CD14-positive monocyte (primary cell): ENCODE data around the gene CGAS. TPM values are rescaled to one million over a fixed set of nuclear protein-coding genes. Genes with fewer than 3 reads are reported as not detected.
"Not testable (repeated sequence)": the region's sequence is repeated elsewhere in the genome, so short reads cannot be mapped to it uniquely, and the experiment has no call there.

Experiments
- DNase-seq, 3 donors: peaks; one replicate each; pipeline ENCODE4 v3.0.0-alpha.2; 2011 to 2022
- H2AFZ ChIP-seq: 2 replicates; pipeline ENCODE4 v1.6.0; 2012; ENCODE audit warnings: mild to moderate bottlenecking, low read depth, low read length, inconsistent platforms; ENCODE audit not compliant: insufficient read depth, poor library complexity, severe bottlenecking
- H3K27ac ChIP-seq, 2 donors: 1 replicate in 1 of 2; 2 replicates in 1 of 2; pipeline ENCODE4 v1.5.1; 2012 to 2013; ENCODE audit warnings: low read length in 2 of 2, control low read depth in 1 of 2, inconsistent platforms in 1 of 2, low read depth in 1 of 2, mild to moderate bottlenecking in 1 of 2
- H3K27me3 ChIP-seq, 2 donors: one replicate each; pipeline versions ENCODE4 v1.6.0 to v1.6.1; 2011 to 2013; ENCODE audit warnings: low read length in 2 of 2; ENCODE audit not compliant: control insufficient read depth in 2 of 2, insufficient read depth in 2 of 2
- H3K36me3 ChIP-seq, 2 donors: replicated peaks in 1 of 2; 1 replicate in 1 of 2; 2 replicates in 1 of 2; pipeline versions ENCODE4 v1.5.1 to v1.6.1; 2012 to 2013; ENCODE audit warnings: low read length in 2 of 2, control low read depth in 1 of 2, inconsistent platforms in 1 of 2, mild to moderate bottlenecking in 1 of 2; ENCODE audit not compliant: insufficient read depth in 2 of 2, control insufficient read depth in 1 of 2
- H3K4me1 ChIP-seq, 2 donors: 1 replicate in 1 of 2; 2 replicates in 1 of 2; pipeline versions ENCODE4 v1.5.1 to v1.6.1; 2012 to 2013; ENCODE audit warnings: low read length in 2 of 2, control low read depth in 1 of 2, inconsistent platforms in 1 of 2, mild to moderate bottlenecking in 1 of 2, moderate library complexity in 1 of 2; ENCODE audit not compliant: insufficient read depth in 2 of 2, control insufficient read depth in 1 of 2
- H3K4me2 ChIP-seq: replicated peaks from 2 replicates; pipeline ENCODE3; 2012; ENCODE audit warnings: low read length, moderate library complexity, mild to moderate bottlenecking; ENCODE audit not compliant: poor library complexity, severe bottlenecking; ENCODE audit errors: extremely low read depth
- H3K4me3 ChIP-seq, 3 experiments: fragments of 200-600 bp in 1 of 3; sonication (generic) in 1 of 3; replicated peaks in 1 of 3; 1 replicate in 2 of 3; 2 replicates in 1 of 3; pipeline ENCODE4 v1.5.1; 2011 to 2013; ENCODE audit warnings: low read length in 3 of 3, mild to moderate bottlenecking in 3 of 3, control low read depth in 2 of 3, low read depth in 2 of 3, inconsistent platforms in 1 of 3, moderate library complexity in 1 of 3
- H3K79me2 ChIP-seq: 2 replicates; pipeline ENCODE4 v1.6.0; 2012; ENCODE audit warnings: mild to moderate bottlenecking, control low read depth, inconsistent platforms, low read length, moderate library complexity; ENCODE audit not compliant: insufficient read depth
- H3K9ac ChIP-seq: 2 replicates; pipeline ENCODE4 v1.6.0; 2017; ENCODE audit warnings: low read length, mild to moderate bottlenecking; ENCODE audit not compliant: insufficient read depth, poor library complexity, severe bottlenecking
- H3K9me3 ChIP-seq, 2 donors: replicated peaks in 1 of 2; 1 replicate in 1 of 2; 2 replicates in 1 of 2; pipeline versions ENCODE4 v1.5.1 to v1.6.1; 2012 to 2013; ENCODE audit warnings: low read length in 2 of 2, control low read depth in 1 of 2; ENCODE audit not compliant: control insufficient read depth in 1 of 2, insufficient read depth in 1 of 2
- H4K20me1 ChIP-seq: 2 replicates; pipeline ENCODE4 v1.6.0; 2012; ENCODE audit warnings: mild to moderate bottlenecking, low read length, control low read depth, moderate library complexity; ENCODE audit not compliant: insufficient read depth
- H3K27ac Mint-ChIP-seq, 7 donors: one replicate each; pipeline ENCODE4 v1.8.0; 2020; ENCODE audit warnings: mild to moderate bottlenecking in 7 of 7, mixed read lengths in 7 of 7, moderate library complexity in 6 of 7, inconsistent platforms in 2 of 7
- H3K27me3 Mint-ChIP-seq, 3 donors: one replicate each; pipeline ENCODE4 v1.8.0; 2021 to 2022; ENCODE audit warnings: low read depth in 3 of 3, mild to moderate bottlenecking in 3 of 3, mixed read lengths in 3 of 3, moderate library complexity in 3 of 3, inconsistent platforms in 1 of 3
- H3K36me3 Mint-ChIP-seq, 2 donors: one replicate each; pipeline ENCODE4 v1.8.0; 2020; ENCODE audit warnings: mixed read lengths in 2 of 2, inconsistent platforms in 1 of 2, mild to moderate bottlenecking in 1 of 2
- H3K4me1 Mint-ChIP-seq: one replicate; pipeline ENCODE4 v1.8.0; 2020; ENCODE audit warnings: mild to moderate bottlenecking, mixed read lengths
- H3K4me3 Mint-ChIP-seq, 2 donors: one replicate each; pipeline ENCODE4 v1.8.0; 2020; ENCODE audit warnings: mild to moderate bottlenecking in 2 of 2, mixed read lengths in 2 of 2, moderate library complexity in 1 of 2
- H3K9me3 Mint-ChIP-seq, 7 donors: one replicate each; pipeline ENCODE4 v1.8.0; 2020 to 2022; ENCODE audit warnings: mixed read lengths in 7 of 7, mild to moderate bottlenecking in 6 of 7, moderate library complexity in 6 of 7, inconsistent platforms in 2 of 7
- CTCF ChIP-seq: fragments of 200-600 bp; IDR thresholded peaks from one replicate; pipeline ENCODE4 v1.8.0; 2022; ENCODE audit warnings: antibody characterized with exemption, mild to moderate bottlenecking
- WGBS: methylation state at CpG from one replicate; pipeline ENCODE4 v1.1.5; 2013; ENCODE audit warnings: missing lambda C conversion rate; ENCODE audit not compliant: insufficient coverage; 5-methylcytosine and 5-hydroxymethylcytosine counted together
- intact Hi-C, 2 donors: fragments of 100-400 bp; cut with micrococcal nuclease; formaldehyde crosslinking; loops; one replicate each; pipeline versions ENCODE4 v1.15.0 to v1.15.1; 2023
- polyA plus RNA-seq, 3 donors: library from polyadenylated mRNA; depleted of rRNA in 1 of 3; unstranded in 2 of 3; stranded (reverse) in 1 of 3; fragments of 300-500 nt in 2 of 3; fragments of >200 nt in 1 of 3; fragmentation: Illumina TruSeq in 2 of 3; gene quantifications; 1 replicate in 2 of 3; 2 replicates in 1 of 3; pipeline ENCODE4 v1.2.3, GENCODE V29; 2012 to 2021

The CGAS gene
- polyA plus RNA-seq, 3 donors = 4.9 to 13.9 (median 6.7) TPM

GRCh38 chr6:73460056-73460455 is 8.0 kb upstream of the CGAS start:
- Histone ChIP-seq H4K20me1 (no peaks in the 10 kb centered on the region), H2AFZ (no peak overlapping the region), H3K9me3 (no peaks in the 10 kb centered on the region), H3K9ac (no peak overlapping the region), H3K27me3 (no peaks in the 10 kb centered on the region), H3K79me2 (peaks cover 69% of the 10 kb centered on the region), H3K4me2 (no peak overlapping the region), H3K36me3 (no peaks in the 10 kb centered on the region), H3K27ac (no peak overlapping the region), H3K4me3 (no peak overlapping the region), H3K4me1 (peaks cover 57 to 70% of the 10 kb centered on the region in 2 donors)
- WGBS = 73% methylated on average over 2 of the region's 5 CpGs
- Mint-ChIP-seq H3K36me3 (peaks cover 0 to 3% of the 10 kb centered on the region in 2 donors), H3K27ac (peak overlapping the region; percentile 68 to 87 (median 75)), H3K4me1 (peaks cover 52% of the 10 kb centered on the region), H3K27me3 (peaks cover 0 to 2% (median 0%) of the 10 kb centered on the region in 3 donors), H3K4me3 (no peak overlapping the region), H3K9me3 (no peaks in the 10 kb centered on the region)
- intact Hi-C loops = loop anchor here (5.0 to 10.0 kb wide), 2 partner anchors 52 to 55 kb away; no protein-coding TSS in a partner anchor
- DNase-seq = peak in 1 of 3 donors; percentile 15
- no peak for TF ChIP-seq CTCF

GRCh38 chr6:73459474-73459873 is 7.4 kb upstream of the CGAS start:
- intact Hi-C loops, H3K9me3 Mint-ChIP-seq, H3K36me3 ChIP-seq, H3K27ac ChIP-seq, H3K4me2 ChIP-seq, H3K36me3 Mint-ChIP-seq, H2AFZ ChIP-seq, H3K4me3 ChIP-seq, H3K9ac ChIP-seq, H3K4me3 Mint-ChIP-seq, H4K20me1 ChIP-seq, H3K27me3 Mint-ChIP-seq, DNase-seq, H3K9me3 ChIP-seq, H3K27me3 ChIP-seq: not testable (repeated sequence)
- Histone ChIP-seq H3K4me1 (peaks cover 63 to 76% of the 10 kb centered on the region in 2 donors), H3K79me2 (peaks cover 68% of the 10 kb centered on the region)
- Mint-ChIP-seq H3K27ac (peak overlapping the region in 6 of 7 donors; percentile 16 to 72 (median 56)), H3K4me1 (peaks cover 57% of the 10 kb centered on the region)
- WGBS = 25% methylated on average over 4 of the region's 7 CpGs
